Gastrocnemius medialis (tissue), 4 donors: Measurements from ENCODE around the gene HOXD8.

Experiments
- POLR2A ChIP-seq, 2 donors: fragments of 450-650 bp; IDR thresholded peaks; one replicate each; pipeline ENCODE4 v1.6.1; 2017; ENCODE audit warnings: antibody characterized with exemption in 2 of 2, mild to moderate bottlenecking in 2 of 2, moderate library complexity in 2 of 2
- TF ChIP-seq, protein P1 (sequence below), 5 experiments: fragments of 450-650 bp in 3 of 5; fragments of 200-600 bp in 2 of 5; sonication (generic) in 2 of 5; IDR thresholded peaks in 4 of 5; conservative IDR thresholded peaks in 1 of 5; 1 replicate in 4 of 5; 2 replicates in 1 of 5; pipeline ENCODE4 v1.5.1; 2016 to 2019; ENCODE audit warnings: antibody characterized with exemption in 5 of 5, mild to moderate bottlenecking in 3 of 5, moderate library complexity in 3 of 5

DNA sequence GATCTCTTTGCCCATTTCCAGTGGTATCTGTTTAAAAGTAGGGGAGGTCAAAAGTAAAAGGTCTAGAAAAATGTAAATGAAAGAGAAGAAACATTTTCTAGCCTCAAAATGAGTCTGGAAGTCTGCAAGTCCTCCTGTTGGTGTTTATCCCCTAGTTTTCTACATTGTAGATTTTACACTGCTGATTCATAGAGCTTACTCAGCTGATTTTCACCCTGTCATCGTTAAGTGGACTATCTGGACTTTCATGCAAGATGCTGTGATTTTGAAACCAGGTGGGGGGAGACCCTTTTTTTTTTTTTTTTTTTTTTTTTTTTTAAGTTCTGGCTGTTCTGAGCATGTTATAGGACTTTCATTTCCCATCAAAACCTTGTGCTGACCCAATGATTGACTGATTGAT is 37.9 kb downstream of the HOXD8 start:
- TF ChIP-seq, protein P1, sequence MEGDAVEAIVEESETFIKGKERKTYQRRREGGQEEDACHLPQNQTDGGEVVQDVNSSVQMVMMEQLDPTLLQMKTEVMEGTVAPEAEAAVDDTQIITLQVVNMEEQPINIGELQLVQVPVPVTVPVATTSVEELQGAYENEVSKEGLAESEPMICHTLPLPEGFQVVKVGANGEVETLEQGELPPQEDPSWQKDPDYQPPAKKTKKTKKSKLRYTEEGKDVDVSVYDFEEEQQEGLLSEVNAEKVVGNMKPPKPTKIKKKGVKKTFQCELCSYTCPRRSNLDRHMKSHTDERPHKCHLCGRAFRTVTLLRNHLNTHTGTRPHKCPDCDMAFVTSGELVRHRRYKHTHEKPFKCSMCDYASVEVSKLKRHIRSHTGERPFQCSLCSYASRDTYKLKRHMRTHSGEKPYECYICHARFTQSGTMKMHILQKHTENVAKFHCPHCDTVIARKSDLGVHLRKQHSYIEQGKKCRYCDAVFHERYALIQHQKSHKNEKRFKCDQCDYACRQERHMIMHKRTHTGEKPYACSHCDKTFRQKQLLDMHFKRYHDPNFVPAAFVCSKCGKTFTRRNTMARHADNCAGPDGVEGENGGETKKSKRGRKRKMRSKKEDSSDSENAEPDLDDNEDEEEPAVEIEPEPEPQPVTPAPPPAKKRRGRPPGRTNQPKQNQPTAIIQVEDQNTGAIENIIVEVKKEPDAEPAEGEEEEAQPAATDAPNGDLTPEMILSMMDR (IDR thresholded peaks at IDR 0.05 in 4 of 5, conservative IDR thresholded peaks at IDR 0.05 in 1 of 5) = no peak
- no peak for TF ChIP-seq POLR2A (IDR thresholded peaks at IDR 0.05)
